ENCODE data around the gene NOS1. TPM values are rescaled to one million over a fixed set of nuclear protein-coding genes. Genes with fewer than 3 reads are reported as not detected.

The NOS1 gene
- total RNA-seq, 1 experiment from 2014 or later, result 25.2 TPM

DNA sequence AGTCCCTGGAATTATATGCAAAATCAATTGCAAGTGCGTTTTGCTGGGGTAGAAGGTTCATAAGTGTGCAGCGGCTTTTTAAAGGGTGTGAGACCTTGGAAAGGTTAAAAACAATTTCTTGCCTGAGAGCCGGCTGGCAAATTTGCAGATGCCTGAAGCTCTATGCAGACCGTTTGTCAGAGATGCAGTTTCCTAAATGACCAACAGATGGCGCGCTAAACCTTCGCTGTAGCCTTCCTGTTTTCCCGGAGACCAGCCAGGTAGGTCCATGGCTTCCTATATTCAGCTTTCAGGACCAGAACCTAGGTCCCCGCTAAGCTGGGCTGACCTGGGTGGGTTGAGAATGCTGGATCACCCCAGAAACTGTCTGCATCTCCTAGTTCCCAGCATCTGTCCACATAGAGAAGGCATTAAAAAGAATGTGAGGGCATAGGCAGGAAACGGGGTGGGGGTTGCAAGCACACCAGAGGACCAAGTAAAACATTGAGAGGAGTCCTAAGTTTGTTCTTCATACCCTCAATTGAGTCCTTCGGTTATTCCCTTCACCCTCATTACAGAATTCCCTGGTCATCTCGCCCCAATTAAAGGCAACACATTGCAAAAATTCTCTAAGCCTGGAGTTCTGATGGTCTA lies 5.7 kb upstream of the NOS1 start:
- H3K9me3 ChIP-seq (ENCODE audit: low read depth, low read length, poor library complexity, severe bottlenecking), result no peaks in the 10 kb centered on the region
- H3K27ac ChIP-seq (ENCODE audit: low read depth, low read length, poor library complexity, severe bottlenecking), result no peak overlapping the region
- no peaks in the 10 kb centered on the region for H3K36me3 ChIP-seq (ENCODE audit: insufficient read depth, low read length, poor library complexity, severe bottlenecking)
- ChIA-PET POLR2A (ENCODE audit: low non-redundant PET) (interaction anchor here (0.6 kb wide), 1 partner anchor 70 kb away, joined by 4 read pairs; no protein-coding TSS in a partner anchor), CTCF (interaction anchor here (0.5 to 1.3 kb wide), 13 partner anchors 24 to 796 kb away, joined by 3 to 20 read pairs (median 5); no protein-coding TSS in a partner anchor)
- intact Hi-C loops (cut with micrococcal nuclease; ENCODE audit: unreplicated experiment), result loop anchor here (1.0 to 5.0 kb wide), 4 partner anchors 220 to 485 kb away; no protein-coding TSS in a partner anchor
- peaks cover 7% of the 10 kb centered on the region for H3K4me1 ChIP-seq (ENCODE audit: insufficient read depth, low read length, poor library complexity, severe bottlenecking)
- H3K4me3 ChIP-seq (ENCODE audit: low read depth, low read length, poor library complexity, severe bottlenecking), result no peak overlapping the region
- TF ChIP-seq EZH2 (IDR thresholded peaks at IDR 0.05; ENCODE audit: borderline replicate concordance, low read depth, low read length, poor library complexity, severe bottlenecking), result no peak
- TF ChIP-seq, protein P1, sequence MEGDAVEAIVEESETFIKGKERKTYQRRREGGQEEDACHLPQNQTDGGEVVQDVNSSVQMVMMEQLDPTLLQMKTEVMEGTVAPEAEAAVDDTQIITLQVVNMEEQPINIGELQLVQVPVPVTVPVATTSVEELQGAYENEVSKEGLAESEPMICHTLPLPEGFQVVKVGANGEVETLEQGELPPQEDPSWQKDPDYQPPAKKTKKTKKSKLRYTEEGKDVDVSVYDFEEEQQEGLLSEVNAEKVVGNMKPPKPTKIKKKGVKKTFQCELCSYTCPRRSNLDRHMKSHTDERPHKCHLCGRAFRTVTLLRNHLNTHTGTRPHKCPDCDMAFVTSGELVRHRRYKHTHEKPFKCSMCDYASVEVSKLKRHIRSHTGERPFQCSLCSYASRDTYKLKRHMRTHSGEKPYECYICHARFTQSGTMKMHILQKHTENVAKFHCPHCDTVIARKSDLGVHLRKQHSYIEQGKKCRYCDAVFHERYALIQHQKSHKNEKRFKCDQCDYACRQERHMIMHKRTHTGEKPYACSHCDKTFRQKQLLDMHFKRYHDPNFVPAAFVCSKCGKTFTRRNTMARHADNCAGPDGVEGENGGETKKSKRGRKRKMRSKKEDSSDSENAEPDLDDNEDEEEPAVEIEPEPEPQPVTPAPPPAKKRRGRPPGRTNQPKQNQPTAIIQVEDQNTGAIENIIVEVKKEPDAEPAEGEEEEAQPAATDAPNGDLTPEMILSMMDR (conservative IDR thresholded peaks at IDR 0.05; ENCODE audit: low read depth, low read length), result peak; percentile 90
- no TSS peak for BruUV-seq (replicated peaks)
- DNase-seq (ENCODE audit: low spot score), result peak; percentile 78
- H3K27me3 ChIP-seq (replicated peaks; ENCODE audit: insufficient read depth, low read depth, low read length, poor library complexity), result peaks cover 3% of the 10 kb centered on the region

- H3K4me1 ChIP-seq (ENCODE audit: insufficient read depth, low read length, poor library complexity, severe bottlenecking), result peaks cover 8% of the 10 kb centered on the region
- no peak for TF ChIP-seq EZH2 (IDR thresholded peaks at IDR 0.05; ENCODE audit: borderline replicate concordance, low read depth, low read length, poor library complexity, severe bottlenecking)
- TF ChIP-seq, protein P1 (conservative IDR thresholded peaks at IDR 0.05; ENCODE audit: low read depth, low read length), result no peak
- H3K36me3 ChIP-seq (ENCODE audit: insufficient read depth, low read length, poor library complexity, severe bottlenecking), result no peaks in the 10 kb centered on the region
- intact Hi-C loops (cut with micrococcal nuclease; ENCODE audit: unreplicated experiment), result loop anchor here (5.0 kb wide), 1 partner anchor 487 kb away; no protein-coding TSS in a partner anchor
- DNase-seq (ENCODE audit: low spot score), result no peak
- CTCF ChIA-PET, result no interaction called here
- POLR2A ChIA-PET (ENCODE audit: low non-redundant PET), result no interaction called here
- no peak overlapping the region for H3K4me3 ChIP-seq (ENCODE audit: low read depth, low read length, poor library complexity, severe bottlenecking)
- peaks cover 14% of the 10 kb centered on the region for H3K27me3 ChIP-seq (replicated peaks; ENCODE audit: insufficient read depth, low read depth, low read length, poor library complexity)
- no TSS peak for BruUV-seq (replicated peaks)
- no peaks in the 10 kb centered on the region for H3K9me3 ChIP-seq (ENCODE audit: low read depth, low read length, poor library complexity, severe bottlenecking)
- no peak overlapping the region for H3K27ac ChIP-seq (ENCODE audit: low read depth, low read length, poor library complexity, severe bottlenecking)
Observed at GRCh38 chr12:117365049-117365616, 3.7 kb upstream of the NOS1 start.

GRCh38 chr12:117363953-117364486 lies 2.6 kb upstream of the NOS1 start:
- no TSS peak for BruUV-seq (replicated peaks)
- POLR2A ChIA-PET (ENCODE audit: low non-redundant PET), result no interaction called here
- H3K9me3 ChIP-seq (ENCODE audit: low read depth, low read length, poor library complexity, severe bottlenecking), result no peaks in the 10 kb centered on the region
- H3K4me3 ChIP-seq (ENCODE audit: low read depth, low read length, poor library complexity, severe bottlenecking), result no peak overlapping the region
- H3K36me3 ChIP-seq (ENCODE audit: insufficient read depth, low read length, poor library complexity, severe bottlenecking), result no peaks in the 10 kb centered on the region
- CTCF ChIA-PET, result no interaction called here
- no peak for DNase-seq (ENCODE audit: low spot score)
- H3K27me3 ChIP-seq (replicated peaks; ENCODE audit: insufficient read depth, low read depth, low read length, poor library complexity), result peaks cover 17% of the 10 kb centered on the region
- intact Hi-C loops (cut with micrococcal nuclease; ENCODE audit: unreplicated experiment), result no loop called here
- peaks cover 8% of the 10 kb centered on the region for H3K4me1 ChIP-seq (ENCODE audit: insufficient read depth, low read length, poor library complexity, severe bottlenecking)
- H3K27ac ChIP-seq (ENCODE audit: low read depth, low read length, poor library complexity, severe bottlenecking), result no peak overlapping the region
- TF ChIP-seq EZH2 (IDR thresholded peaks at IDR 0.05; ENCODE audit: borderline replicate concordance, low read depth, low read length, poor library complexity, severe bottlenecking), result no peak
- TF ChIP-seq, protein P1 (conservative IDR thresholded peaks at IDR 0.05; ENCODE audit: low read depth, low read length), result peak; percentile 20; the same call in 1 of the 2 replicates

All from A673 (cell line).